BLaER1 treated with 17β-estradiol and CSF1 and Interleukin-3, amounts not matched to agents 10 nM and 100 nM (cell line): ENCODE data around the gene IMMP2L.
"Not testable (repeated sequence)": the region's sequence is repeated elsewhere in the genome, so short reads cannot be mapped to it uniquely, and the experiment has no call there.

Experiments used
- H3K27ac ChIP-seq, 11 experiments: shearing (Covaris generic); formaldehyde crosslinking; 2 replicates each; pipeline ENCODE4 v1.8.1; 2022
- H3K27me3 ChIP-seq, 11 experiments: shearing (Covaris generic); formaldehyde crosslinking; 2 replicates each; pipeline ENCODE4 v1.8.1; 2022
- H3K36me3 ChIP-seq, 11 experiments: shearing (Covaris generic); formaldehyde crosslinking; 2 replicates each; pipeline ENCODE4 v1.8.1; 2022
- H3K4me1 ChIP-seq, 10 experiments: shearing (Covaris generic); formaldehyde crosslinking; 2 replicates each; pipeline ENCODE4 v1.8.1; 2022
- H3K4me2 ChIP-seq, 11 experiments: shearing (Covaris generic); formaldehyde crosslinking; 2 replicates each; pipeline ENCODE4 v1.8.1; 2022
- H3K4me3 ChIP-seq, 10 experiments: shearing (Covaris generic); formaldehyde crosslinking; 2 replicates each; pipeline ENCODE4 v1.8.1; 2022
- H3K9ac ChIP-seq, 11 experiments: shearing (Covaris generic); formaldehyde crosslinking; 2 replicates each; pipeline ENCODE4 v1.8.1; 2022
- H3K9me3 ChIP-seq, 11 experiments: shearing (Covaris generic); formaldehyde crosslinking; replicated peaks in 1 of 11; 2 replicates each; pipeline ENCODE4 v1.8.1; 2022
- H4K20me1 ChIP-seq, 11 experiments: shearing (Covaris generic); formaldehyde crosslinking; 2 replicates each; pipeline ENCODE4 v1.8.1; 2022
- Cebpa-rat ChIP-seq, 11 experiments: shearing (Covaris generic); IDR thresholded peaks; 2 replicates each; pipeline ENCODE4 v1.8.1; 2022

IMMP2L gene

DNA sequence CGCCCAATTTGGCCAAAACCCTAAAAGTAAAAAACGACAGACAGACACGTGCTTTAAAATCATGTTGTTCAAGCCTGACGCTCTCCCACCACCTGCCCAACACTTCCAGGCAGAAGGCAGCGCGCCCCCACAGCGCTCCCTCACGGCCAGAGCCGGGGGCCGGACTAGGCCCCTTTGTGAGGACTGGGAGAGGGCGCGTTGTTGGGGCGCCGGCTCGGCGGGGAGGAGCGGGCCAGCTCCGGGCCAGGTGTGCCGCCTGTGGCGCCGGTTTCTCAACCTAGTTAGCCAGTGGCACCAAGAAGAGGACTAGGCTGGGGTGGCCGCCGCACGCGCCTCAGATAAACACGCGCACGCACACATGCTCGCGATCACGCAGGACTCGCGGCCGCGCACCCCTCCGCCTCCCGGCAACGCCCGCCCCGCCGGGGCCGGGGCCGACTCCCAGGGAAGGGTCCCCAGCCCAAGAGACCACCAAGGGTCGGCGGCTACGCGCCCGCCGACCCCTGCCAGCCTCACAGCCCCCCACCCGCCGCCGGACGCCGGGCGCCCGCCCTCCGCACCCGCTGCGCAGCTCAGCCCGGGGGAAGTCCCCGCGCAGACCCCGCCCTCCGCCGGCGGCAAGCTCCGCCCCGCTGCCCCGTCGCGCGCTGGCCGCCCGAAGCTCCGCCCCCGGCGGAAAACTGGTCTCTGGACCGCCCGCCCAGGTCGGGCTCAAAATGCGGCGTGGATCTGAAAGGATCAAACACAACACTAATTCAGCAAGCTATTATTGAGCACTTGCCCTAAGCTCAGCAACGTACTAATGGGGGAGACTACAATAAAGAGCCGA lies at the start of gene IMMP2L:
TSS of gene IMMP2L (minus strand) at position 589 of the 829 bp plus-strand sequence.
- Histone ChIP-seq H3K4me3 (peak within 1 kb of the TSS; percentile 66 to 83 (median 73)), H3K4me1 (peaks cover 14 to 32% (median 20%) of the 10 kb centered on the region in 10 experiments), H3K27ac (peak within 1 kb of the TSS; percentile 77 to 94 (median 91)), H3K27me3 (no peaks in the 10 kb centered on the region), H4K20me1 (no peaks in the 10 kb centered on the region), H3K9me3 (peaks cover 0 to 15% (median 7%) of the 10 kb centered on the region in 11 experiments; a peak in 6 of 22 replicates), H3K9ac (peak within 1 kb of the TSS; percentile 81 to 96 (median 91)), H3K4me2 (peak within 1 kb of the TSS; percentile 79 to 97 (median 92)), H3K36me3 (peaks cover 0 to 20% (median 15%) of the 10 kb centered on the region in 11 experiments; a peak in 15 of 22 replicates)
- no peak for TF ChIP-seq Cebpa-rat (IDR thresholded peaks at IDR 0.05)

DNA sequence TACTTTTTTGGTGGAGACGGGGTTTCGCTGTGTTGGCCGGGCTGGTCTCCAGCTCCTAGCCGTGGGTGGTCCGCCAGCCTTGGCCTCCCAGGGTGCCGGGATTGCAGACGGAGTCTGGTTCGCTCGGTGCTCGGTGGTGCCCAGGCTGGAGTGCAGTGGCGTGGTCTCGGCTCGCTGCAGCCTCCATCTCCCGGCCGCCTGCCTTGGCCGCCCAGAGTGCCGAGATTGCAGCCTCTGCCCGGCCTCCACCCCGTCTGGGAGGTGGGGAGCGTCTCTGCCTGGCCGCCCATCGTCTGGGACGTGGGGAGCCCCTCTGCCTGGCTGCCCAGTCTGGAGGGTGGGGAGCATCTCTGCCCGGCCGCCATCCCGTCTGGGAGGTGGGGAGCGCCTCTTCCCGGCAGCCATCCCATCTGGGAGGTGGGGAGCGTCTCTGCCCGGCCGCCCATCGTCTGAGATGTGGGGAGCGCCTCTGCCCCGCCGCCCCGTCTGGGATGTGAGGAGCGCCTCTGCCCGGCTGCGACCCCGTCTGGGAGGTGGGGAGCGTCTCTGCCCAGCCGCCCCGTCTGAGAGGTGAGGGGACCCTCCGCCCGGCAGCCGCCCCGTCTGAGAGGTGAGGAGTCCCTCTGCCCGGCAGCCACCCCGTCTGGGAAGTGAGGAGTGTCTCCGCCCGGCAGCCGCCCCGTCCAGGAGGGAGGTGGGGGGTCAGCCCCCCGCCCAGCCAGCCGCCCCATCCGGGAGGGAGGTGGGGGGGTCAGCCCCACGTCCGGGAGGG lies 47.4 kb upstream of the IMMP2L start:
- H3K4me2 ChIP-seq, H3K27ac ChIP-seq, H3K4me3 ChIP-seq, H3K9ac ChIP-seq, H3K4me1 ChIP-seq, H3K36me3 ChIP-seq, H4K20me1 ChIP-seq, H3K27me3 ChIP-seq: not testable (repeated sequence)
- H3K9me3 ChIP-seq, result peaks cover 5 to 15% (median 7%) of the 10 kb centered on the region in 11 experiments; a peak in 15 of 22 replicates

DNA sequence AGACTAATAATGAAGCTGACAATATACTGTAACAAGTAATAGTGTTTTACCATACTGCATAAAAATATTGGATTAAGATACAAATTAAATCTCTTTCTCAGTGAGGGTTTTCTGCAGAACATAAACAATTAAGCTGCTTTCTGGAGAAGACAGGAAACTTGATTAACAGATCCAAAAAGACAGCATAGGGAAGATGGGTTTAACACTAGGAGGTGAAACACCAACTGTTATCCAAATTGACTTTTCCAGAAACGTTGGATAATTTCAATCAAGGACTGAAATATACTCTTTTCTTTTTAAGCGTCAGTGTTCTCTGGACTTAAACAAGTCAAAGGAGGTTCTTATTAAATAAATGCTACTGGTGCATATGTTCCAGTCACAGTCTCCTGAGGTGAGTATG lies 45.3 kb upstream of the IMMP2L start:
- Histone ChIP-seq H3K27ac (no peak overlapping the region), H3K9me3 (peaks cover 5 to 15% (median 7%) of the 10 kb centered on the region in 11 experiments; a peak in 15 of 22 replicates), H3K4me3 (no peak overlapping the region), H3K4me2 (no peak overlapping the region), H3K36me3 (no peaks in the 10 kb centered on the region), H3K4me1 (peaks cover 0 to 7% (median 0%) of the 10 kb centered on the region in 10 experiments; a peak in 6 of 20 replicates), H4K20me1 (no peaks in the 10 kb centered on the region), H3K9ac (no peak overlapping the region), H3K27me3 (no peaks in the 10 kb centered on the region)
- TF ChIP-seq Cebpa-rat (IDR thresholded peaks at IDR 0.05), result no peak

DNA sequence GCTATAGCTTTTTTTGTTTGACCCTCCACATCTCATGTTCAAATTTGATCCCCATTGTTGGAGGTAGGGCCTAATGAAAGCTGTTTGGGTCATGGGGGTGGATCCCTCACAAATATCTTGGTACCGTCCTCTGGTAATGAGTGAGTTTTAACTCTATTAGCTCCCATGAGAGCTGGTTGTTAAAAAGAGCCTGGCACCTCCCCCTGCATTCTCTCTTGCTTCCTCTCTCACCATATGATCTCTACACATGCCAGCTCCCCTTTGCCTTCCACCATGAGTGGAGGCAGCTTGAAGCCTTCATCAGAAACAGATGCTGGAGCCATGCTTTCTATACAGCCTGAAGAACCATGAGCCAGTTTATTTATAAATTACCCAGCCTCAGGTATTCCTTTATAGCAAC lies 43.0 kb upstream of the IMMP2L start:
- no peak for TF ChIP-seq Cebpa-rat (IDR thresholded peaks at IDR 0.05)
- Histone ChIP-seq H3K27ac (no peak overlapping the region), H3K9ac (no peak overlapping the region)

DNA sequence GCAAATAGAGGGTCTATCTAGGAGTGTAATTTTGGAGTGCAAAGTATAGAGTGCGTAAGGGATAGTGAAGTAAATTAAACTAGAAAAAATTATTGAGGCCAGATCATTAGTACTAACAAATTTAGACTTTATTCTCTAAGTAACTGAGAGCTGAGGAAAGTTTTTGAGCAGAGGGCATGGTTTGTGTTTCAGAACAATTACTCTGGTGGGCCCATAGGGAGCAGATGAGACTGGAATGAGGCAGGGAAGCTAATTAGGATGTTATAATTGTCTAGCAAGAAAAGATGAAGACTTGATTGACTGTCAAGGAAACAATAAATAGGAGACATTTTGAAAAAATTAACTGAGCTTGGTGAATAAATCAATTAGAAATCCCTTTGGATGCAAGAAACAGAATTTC lies 37.8 kb upstream of the IMMP2L start:
- Histone ChIP-seq H3K9ac (no peak overlapping the region), H3K9me3 (peaks cover 10 to 27% (median 19%) of the 10 kb centered on the region in 11 experiments; a peak in 19 of 22 replicates), H4K20me1 (no peaks in the 10 kb centered on the region), H3K36me3 (no peaks in the 10 kb centered on the region), H3K27me3 (no peaks in the 10 kb centered on the region), H3K27ac (no peak overlapping the region), H3K4me1 (peaks cover 0 to 1% (median 0%) of the 10 kb centered on the region in 10 experiments; a peak in 5 of 20 replicates), H3K4me2 (no peak overlapping the region), H3K4me3 (no peak overlapping the region)
- TF ChIP-seq Cebpa-rat (IDR thresholded peaks at IDR 0.05), result no peak

More for the DNA sequence above, 43.0 kb upstream of the IMMP2L start:
- no peaks in the 10 kb centered on the region for H3K36me3 ChIP-seq
- H3K27me3 ChIP-seq, result no peaks in the 10 kb centered on the region
- H3K4me3 ChIP-seq, result no peak overlapping the region
- H4K20me1 ChIP-seq, result no peaks in the 10 kb centered on the region
- H3K4me2 ChIP-seq, result peak overlapping the region in 4 of 11 experiments; percentile 1 to 28 (median 22); a peak in 3 of 22 replicates
- peaks cover 0 to 7% (median 0%) of the 10 kb centered on the region in 10 experiments; a peak in 6 of 20 replicates for H3K4me1 ChIP-seq
- peaks cover 5 to 11% (median 7%) of the 10 kb centered on the region in 11 experiments; a peak in 15 of 22 replicates for H3K9me3 ChIP-seq

DNA sequence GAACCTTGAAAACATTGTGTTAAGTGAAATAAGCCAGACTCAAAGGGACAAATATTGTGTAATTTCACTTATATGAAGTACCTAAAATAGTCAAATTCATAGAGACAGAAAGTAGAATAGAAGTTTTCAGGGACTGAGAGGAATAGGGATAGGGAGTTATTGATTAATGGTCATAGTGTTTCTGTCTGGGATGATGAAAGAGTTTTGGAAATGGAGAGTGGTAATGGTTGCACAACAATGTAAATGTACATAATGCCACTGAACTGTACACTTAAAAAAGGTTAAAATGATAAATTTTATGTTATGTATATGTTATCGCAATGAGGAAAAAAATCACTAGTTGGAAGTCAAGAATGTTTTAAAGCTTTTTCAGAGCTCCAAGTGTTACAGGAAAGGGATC lies 33.5 kb upstream of the IMMP2L start:
- no peak for TF ChIP-seq Cebpa-rat (IDR thresholded peaks at IDR 0.05)
- Histone ChIP-seq H3K4me1 (no peaks in the 10 kb centered on the region), H3K4me3 (no peak overlapping the region), H3K27me3 (no peaks in the 10 kb centered on the region), H3K9me3 (peaks cover 10 to 27% (median 19%) of the 10 kb centered on the region in 11 experiments; a peak in 19 of 22 replicates), H3K27ac (no peak overlapping the region), H4K20me1 (no peaks in the 10 kb centered on the region), H3K36me3 (no peaks in the 10 kb centered on the region), H3K9ac (no peak overlapping the region), H3K4me2 (no peak overlapping the region)

DNA sequence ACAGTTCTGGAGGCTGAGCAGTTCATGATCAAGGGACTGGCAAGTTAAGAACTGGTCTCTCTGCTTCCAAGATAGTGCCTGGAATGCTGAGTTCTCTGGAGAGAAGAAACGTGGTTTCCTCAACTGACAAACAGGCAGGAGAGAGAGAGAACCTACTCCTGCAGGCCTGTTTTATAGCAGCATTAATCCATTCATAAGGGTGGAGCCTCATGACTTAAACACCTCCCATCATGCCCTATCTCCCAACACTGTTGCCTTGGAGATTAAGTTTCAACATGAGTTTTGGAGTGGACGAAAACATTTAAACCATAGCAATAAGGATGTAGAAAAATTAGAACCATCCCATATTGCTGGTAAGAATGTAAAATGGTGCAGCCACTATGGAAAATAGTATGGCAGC lies 32.3 kb upstream of the IMMP2L start:
- Histone ChIP-seq H4K20me1 (no peaks in the 10 kb centered on the region), H3K4me3 (no peak overlapping the region), H3K36me3 (no peaks in the 10 kb centered on the region), H3K27ac (no peak overlapping the region), H3K9ac (no peak overlapping the region), H3K9me3 (peaks cover 10 to 27% (median 19%) of the 10 kb centered on the region in 11 experiments; a peak in 19 of 22 replicates), H3K4me1 (no peaks in the 10 kb centered on the region), H3K27me3 (no peaks in the 10 kb centered on the region), H3K4me2 (no peak overlapping the region)
- no peak for TF ChIP-seq Cebpa-rat (IDR thresholded peaks at IDR 0.05)

DNA sequence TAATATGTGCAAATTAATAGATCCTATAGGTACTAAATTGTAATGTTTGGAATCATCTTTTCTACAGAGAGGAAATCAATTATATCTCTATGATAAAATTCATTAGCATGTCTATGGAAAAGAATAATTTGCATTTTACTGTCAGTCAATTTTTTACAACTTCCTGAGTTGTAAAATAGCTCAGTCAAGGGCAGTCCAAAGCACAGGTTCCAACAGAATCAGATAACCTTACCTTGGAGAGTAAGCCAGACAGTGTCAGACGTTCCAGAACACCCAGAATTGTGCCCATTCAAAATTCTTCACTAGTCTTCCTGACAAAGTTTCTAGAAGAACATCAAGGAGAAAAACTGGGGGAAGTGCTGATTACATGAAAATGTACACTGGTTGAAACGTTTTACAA lies 31.1 kb upstream of the IMMP2L start:
- no peak for TF ChIP-seq Cebpa-rat (IDR thresholded peaks at IDR 0.05)
- Histone ChIP-seq H3K4me1 (no peaks in the 10 kb centered on the region), H3K4me2 (no peak overlapping the region), H3K9ac (no peak overlapping the region), H3K27me3 (no peaks in the 10 kb centered on the region), H3K4me3 (no peak overlapping the region), H3K27ac (no peak overlapping the region), H3K9me3 (peaks cover 10 to 27% (median 19%) of the 10 kb centered on the region in 11 experiments; a peak in 19 of 22 replicates), H4K20me1 (no peaks in the 10 kb centered on the region), H3K36me3 (no peaks in the 10 kb centered on the region)

DNA sequence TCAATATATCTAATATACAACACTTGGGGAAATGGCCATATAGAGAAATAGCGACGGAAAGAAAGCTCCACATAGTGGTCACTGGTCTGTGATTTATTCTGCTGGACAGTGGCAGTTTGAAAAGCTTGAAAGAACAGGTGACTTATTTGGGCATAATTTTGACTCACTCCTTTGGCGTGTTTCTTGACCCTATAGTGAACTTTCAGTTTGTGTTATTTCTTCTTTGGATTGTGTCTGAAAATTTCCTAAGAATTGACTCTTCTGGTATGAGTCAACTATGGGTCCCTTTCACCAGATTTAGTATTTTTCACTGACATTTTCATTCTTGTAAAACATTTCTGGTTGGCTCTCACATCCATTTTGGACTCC lies 25.8 kb upstream of the IMMP2L start:
- no peaks in the 10 kb centered on the region for H3K36me3 ChIP-seq
- no peak overlapping the region for H3K4me2 ChIP-seq
- H4K20me1 ChIP-seq, result no peaks in the 10 kb centered on the region
- no peaks in the 10 kb centered on the region for H3K4me1 ChIP-seq
- TF ChIP-seq Cebpa-rat (IDR thresholded peaks at IDR 0.05), result no peak
- H3K27me3 ChIP-seq, result no peaks in the 10 kb centered on the region
- H3K9me3 ChIP-seq, result no peaks in the 10 kb centered on the region; a peak in 1 of 22 replicates
- H3K9ac ChIP-seq, result no peak overlapping the region
- no peak overlapping the region for H3K27ac ChIP-seq
- no peak overlapping the region for H3K4me3 ChIP-seq
